WERI-Rb-1 (cell line): Measurements from ENCODE around the gene FNIP1.

Source experiments
- DNase-seq: peaks from one replicate; pipeline ENCODE4 v3.0.0-alpha.2; 2020
- H3K27ac ChIP-seq: fragments of 250-450 bp; sonication (Bioruptor Pico); 2 replicates; pipeline ENCODE4 v1.5.1; 2020; ENCODE audit warnings: mild to moderate bottlenecking, moderate library complexity
- H3K27me3 ChIP-seq: fragments of 250-450 bp; sonication (Bioruptor Pico); 2 replicates; pipeline ENCODE4 v1.5.1; 2021; ENCODE audit warnings: mild to moderate bottlenecking, low read depth, moderate library complexity; ENCODE audit not compliant: insufficient read depth, severe bottlenecking
- H3K36me3 ChIP-seq: fragments of 250-450 bp; sonication (Bioruptor Pico); 2 replicates; pipeline ENCODE4 v1.5.1; 2020; ENCODE audit warnings: mild to moderate bottlenecking, moderate library complexity
- H3K4me3 ChIP-seq: 2 replicates; pipeline ENCODE4 v1.5.1; 2011; ENCODE audit warnings: low read depth, mild to moderate bottlenecking, control low read depth, low read length
- H3K9me3 ChIP-seq: fragments of 250-450 bp; sonication (Bioruptor Pico); 2 replicates; pipeline ENCODE4 v1.5.1; 2021; ENCODE audit warnings: mild to moderate bottlenecking, moderate library complexity; ENCODE audit not compliant: severe bottlenecking
- CTCF ChIP-seq: IDR thresholded peaks from 2 replicates; pipeline ENCODE4 v1.5.1; 2011; ENCODE audit warnings: low read depth, mild to moderate bottlenecking, control low read depth, inconsistent platforms, low read length

FNIP1 gene

GRCh38 chr5:131611064-131611381 is 185.8 kb downstream of the FNIP1 start:
- Histone ChIP-seq H3K27ac (no peak overlapping the region), H3K9me3 (no peaks in the 10 kb centered on the region), H3K36me3 (peaks cover 2% of the 10 kb centered on the region; the same call in 1 of the 2 replicates), H3K27me3 (no peaks in the 10 kb centered on the region), H3K4me3 (no peak overlapping the region)
- TF ChIP-seq CTCF, result no peak
- DNase-seq, result no peak

- Histone ChIP-seq H3K36me3 (peaks cover 2% of the 10 kb centered on the region; the same call in 1 of the 2 replicates), H3K27me3 (no peaks in the 10 kb centered on the region), H3K27ac (no peak overlapping the region), H3K9me3 (no peaks in the 10 kb centered on the region), H3K4me3 (no peak overlapping the region)
- TF ChIP-seq CTCF, result no peak
- no peak for DNase-seq
Measured at GRCh38 chr5:131610198-131611063, 186.4 kb downstream of the FNIP1 start.

GRCh38 chr5:131609774-131610173 is 187.0 kb downstream of the FNIP1 start:
- no peak overlapping the region for H3K27ac ChIP-seq
- no peak for TF ChIP-seq CTCF
- no peak overlapping the region for H3K4me3 ChIP-seq
- DNase-seq, result no peak
- H3K27me3 ChIP-seq, result no peaks in the 10 kb centered on the region
- peaks cover 2% of the 10 kb centered on the region; the same call in 1 of the 2 replicates for H3K36me3 ChIP-seq
- H3K9me3 ChIP-seq, result no peaks in the 10 kb centered on the region

- DNase-seq, result no peak
- TF ChIP-seq CTCF, result no peak
- no peak overlapping the region for H3K27ac ChIP-seq
Measured at GRCh38 chr5:131608597-131608996, 188.2 kb downstream of the FNIP1 start.

GRCh38 chr5:131607903-131608540 is 188.8 kb downstream of the FNIP1 start:
- no peak for DNase-seq
- Histone ChIP-seq H3K27me3 (no peaks in the 10 kb centered on the region), H3K4me3 (no peak overlapping the region), H3K36me3 (peaks cover 5% of the 10 kb centered on the region), H3K27ac (no peak overlapping the region), H3K9me3 (no peaks in the 10 kb centered on the region)
- no peak for TF ChIP-seq CTCF

More at GRCh38 chr5:131608597-131608996, 188.2 kb downstream of the FNIP1 start:
- Histone ChIP-seq H3K4me3 (no peak overlapping the region), H3K27me3 (no peaks in the 10 kb centered on the region), H3K36me3 (peaks cover 2% of the 10 kb centered on the region), H3K9me3 (no peaks in the 10 kb centered on the region)
